NCI-H2081 treated with DMSO at 0.1 percent for 48 hours (cell line): Measurements from ENCODE around the gene VSIG1.

Experiments used
- DNase-seq: peaks from one replicate; lab custom pipeline; 2025; lab: John Stamatoyannopoulos, UW

VSIG1 gene

DNA sequence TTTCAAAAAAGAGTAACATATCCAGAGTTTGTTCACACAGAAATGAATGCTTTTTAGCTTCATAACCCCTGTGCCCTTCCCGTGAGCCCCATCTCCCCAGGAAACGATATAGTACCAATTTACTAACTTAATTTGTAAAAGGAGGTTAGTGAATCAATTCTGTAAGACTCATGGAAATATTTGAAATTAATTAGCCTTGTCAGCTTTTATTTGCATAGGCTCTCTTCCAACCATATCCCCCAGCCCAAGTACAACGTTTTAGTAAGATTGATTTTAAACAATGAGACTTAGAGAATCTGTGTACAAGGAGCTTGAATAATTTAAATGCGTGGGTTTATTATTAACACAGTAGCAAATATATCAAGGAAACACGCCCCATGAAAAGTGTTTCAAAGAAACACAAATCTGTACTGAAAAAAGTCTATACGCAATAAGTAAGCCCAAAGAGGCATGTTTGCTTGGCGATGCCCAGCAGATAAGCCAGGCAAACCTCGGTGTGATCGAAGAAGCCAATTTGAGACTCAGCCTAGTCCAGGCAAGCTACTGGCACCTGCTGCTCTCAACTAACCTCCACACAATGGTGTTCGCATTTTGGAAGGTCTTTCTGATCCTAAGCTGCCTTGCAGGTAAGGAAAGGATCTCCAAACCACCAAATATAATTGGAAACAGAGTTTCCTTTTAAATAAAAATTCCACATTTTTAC lies at the start of gene VSIG1:
Gene VSIG1 (plus strand): TSS at position 512 of the 703 bp plus-strand sequence. CDS start 66 bp downstream, at position 578.
- no peak for DNase-seq

DNA sequence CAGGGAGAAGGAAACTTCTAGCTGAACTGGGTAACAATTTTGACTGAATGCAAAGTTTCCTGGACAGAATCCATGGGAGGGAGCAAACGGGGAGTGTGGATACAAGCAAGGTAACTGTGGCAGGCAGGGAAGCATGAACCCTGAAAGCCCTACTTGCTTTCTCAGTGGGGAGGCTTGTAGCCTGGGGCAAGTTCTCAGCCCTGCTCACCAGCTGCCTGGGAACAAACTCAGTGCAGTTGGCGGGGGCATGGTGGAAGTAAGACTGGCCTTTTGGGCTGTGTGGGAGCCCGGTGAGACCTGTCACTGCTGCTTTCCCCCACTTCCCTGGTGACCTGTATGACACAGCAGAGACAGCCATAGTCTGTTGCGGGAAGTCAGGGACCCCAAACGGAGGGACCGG lies 48.7 kb upstream of the VSIG1 start:
- DNase-seq: no peak

DNA sequence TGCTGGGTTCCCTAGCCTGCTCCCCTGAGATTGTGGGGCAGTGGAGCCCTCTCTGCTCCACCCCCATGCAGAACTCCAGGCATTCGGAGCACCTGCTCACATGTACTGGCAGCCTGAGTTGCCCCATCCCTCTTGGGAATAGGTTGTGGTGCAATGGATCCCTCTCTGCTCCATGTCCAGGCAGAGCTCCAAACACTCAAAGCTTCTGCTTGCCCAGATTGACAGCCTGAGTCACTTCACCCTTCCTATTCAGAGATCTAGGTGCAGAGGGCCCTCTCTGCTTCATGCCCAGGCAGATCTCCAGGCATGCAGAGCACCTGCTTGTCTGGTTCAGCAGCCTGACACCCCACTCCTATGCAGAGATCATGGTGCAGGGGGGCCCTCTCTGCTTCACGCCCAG lies 44.1 kb upstream of the VSIG1 start:
- no peak for DNase-seq

DNA sequence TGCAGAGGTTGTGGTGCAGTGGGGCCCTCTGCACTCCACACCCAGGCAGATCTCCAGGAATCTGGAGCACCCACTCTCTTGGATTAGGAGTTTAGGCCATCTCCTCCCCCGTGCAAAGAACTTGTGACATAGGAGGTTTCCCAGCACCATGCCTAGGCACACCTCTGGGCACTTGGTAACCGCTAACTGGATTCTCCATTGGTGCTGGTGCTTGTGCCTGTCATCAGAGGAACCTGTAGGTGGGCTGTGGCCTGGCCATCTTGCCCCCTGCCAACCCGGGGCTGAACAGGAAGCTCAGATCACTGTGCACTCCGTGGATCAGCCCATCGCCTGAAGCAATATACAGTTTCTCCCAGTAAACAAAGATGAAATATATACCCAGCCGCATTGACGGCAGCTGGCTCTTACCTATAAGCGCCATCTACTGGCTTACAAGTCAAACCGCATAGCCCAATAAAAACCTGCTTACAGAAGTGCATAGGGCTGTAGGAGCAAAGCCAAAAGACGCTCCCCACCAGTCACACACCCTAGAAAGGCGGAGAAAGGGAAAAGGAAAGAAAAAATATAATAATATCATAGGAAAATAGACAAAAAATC lies 43.5 kb upstream of the VSIG1 start:
- peak; percentile 91 for DNase-seq

DNA sequence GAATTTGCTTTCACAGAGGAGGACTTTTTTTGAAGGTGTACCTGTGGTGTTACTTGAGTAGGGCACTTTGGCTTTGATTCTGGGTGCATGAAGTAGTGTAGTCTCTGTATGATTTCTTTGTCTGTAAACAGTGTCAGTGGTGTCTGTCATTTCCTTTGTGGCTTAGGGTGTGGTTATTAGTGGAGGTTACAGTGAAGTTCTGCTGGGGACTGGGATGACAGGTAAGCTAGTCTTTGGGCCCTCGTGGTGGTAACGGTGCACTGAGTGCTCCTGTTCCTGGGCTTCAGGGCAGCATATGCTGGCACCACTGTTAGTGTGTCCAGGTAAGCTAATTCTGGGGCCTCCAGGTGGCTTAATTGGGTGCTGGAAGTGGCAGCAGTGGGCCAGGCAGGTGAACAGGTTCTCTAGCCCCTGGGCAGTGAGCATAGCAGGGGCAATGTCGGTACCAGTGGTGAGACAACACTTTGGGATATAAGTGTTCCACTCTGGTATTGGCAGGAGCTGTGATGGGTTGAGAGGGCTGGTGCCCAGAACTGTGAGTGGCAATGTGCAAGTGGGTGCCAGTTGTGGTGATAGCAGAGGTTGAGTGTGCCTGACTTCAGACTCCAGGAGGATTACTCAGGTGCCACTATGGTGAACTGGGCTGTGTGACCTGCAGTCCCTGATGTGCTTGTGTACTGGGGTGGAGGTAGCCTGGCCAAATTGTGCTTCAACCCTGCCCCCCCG lies 26.0 kb upstream of the VSIG1 start:
- no peak for DNase-seq

DNA sequence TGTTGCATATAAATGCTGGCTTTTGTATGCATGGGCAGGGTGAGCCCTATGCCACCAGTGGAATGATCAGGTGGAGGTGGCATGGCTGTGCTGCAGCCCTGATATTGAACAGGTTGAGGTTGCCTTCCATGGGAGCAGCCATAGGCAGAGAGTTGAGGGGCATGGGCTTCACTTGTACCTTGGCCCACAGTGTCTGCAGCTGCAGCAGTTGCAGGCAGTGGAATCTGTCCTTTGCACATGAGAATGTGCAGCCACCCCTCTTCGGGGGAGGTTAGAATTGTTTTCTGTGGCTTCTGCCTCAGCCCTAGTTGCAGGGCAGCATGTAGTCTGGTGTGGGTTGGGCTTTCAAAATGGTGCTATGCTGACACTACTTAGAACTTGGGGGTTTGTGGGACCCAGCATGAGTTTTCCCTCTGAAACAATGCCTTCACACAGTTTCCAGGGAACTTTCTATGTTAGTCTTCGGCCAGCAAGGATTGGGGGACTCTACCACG lies 25.4 kb upstream of the VSIG1 start:
- DNase-seq: no peak

DNA sequence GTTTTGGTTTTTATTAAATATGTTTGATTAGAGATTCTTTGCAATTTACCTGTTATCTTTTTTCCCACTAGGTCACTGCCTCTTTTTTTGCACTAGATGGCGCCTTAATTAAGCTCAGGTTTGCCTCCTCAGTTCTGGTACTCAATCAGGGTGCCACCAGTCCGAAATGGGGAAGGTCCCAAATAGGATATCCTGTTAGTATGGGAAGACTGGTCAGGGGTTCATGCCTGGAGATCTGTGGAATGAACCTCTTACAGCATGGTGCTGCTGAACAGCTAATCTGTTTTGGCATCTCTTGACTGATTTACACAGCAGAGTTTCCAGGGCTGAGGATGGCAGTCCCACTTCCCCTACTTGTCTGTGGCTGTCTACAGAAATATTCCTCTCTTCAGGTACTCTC lies 24.2 kb upstream of the VSIG1 start:
- no peak for DNase-seq

DNA sequence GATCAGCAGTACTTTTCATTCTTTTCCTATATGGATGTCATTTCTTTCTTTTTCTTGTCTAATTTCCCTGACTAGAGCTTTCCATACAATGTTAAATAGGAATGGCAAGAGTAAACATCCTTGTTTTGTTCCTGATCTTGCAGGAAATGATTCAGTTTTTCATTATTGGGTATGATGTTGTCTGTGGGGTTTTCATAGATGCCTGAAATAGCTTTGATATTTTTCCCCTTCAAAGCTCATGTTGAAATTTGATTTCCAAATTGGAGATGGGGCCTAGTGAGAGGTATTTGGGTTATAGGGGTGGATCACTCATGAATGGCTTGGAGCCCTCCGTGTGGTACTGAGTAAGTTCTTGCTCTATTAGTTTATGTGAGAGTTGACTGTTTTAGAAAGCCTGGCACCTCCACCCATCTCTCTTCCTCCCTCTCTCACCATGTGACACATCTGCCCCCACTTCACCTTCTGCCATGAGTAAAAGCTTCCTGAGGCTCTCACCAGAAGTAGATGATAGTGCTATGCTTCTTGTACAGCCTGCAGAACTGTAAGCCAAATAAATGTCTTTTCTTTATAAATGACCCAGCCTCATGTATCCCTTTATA lies 22.3 kb upstream of the VSIG1 start:
- no peak for DNase-seq

DNA sequence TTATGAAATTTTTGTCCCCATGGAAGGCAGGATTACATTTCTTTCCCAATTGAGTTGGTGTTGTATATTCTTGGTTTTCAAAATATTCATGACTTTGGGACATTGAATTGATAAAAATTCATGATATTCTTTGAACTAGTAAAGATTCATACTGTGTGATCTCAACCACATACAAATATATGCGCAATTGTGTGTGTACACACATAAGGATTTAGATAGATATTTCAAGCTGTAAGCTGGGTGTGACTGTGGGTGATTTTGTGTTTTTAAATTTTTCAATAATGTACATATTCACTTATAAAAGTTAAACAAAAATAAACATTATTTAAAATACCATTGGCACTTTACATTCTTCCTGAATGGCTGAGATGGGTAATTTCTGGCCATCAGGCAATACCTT lies 19.5 kb upstream of the VSIG1 start:
- no peak for DNase-seq

DNA sequence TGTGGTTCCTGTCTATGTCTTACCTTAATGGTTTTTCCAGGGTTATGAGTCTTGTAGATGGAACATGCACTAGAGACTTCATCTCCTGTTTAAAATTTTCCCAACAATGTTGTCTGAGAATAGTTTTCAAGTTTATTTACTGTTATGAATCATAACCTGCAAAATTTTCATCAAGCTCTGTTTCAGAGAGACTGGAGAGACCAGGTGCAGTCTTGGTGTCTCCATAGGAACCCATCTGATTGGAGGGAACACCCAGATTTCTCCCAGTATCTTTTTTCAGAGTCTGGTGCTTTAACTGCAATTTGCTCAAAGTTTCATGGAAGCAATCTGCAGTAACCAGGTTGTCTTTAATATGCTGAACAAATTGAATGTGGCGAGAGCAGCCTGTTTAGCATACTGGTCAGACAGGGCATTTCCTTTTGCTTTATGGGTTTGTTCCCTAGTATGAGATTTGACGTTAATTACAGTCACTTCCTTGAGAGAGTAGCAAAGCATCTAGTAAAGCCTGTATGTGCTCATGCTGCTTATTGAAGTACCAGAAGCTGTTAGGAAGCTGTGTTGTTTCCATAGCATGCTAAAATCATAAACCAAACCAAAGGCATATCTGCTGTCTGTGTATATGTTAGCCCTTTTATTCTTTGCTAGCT lies 18.8 kb upstream of the VSIG1 start:
- no peak for DNase-seq

DNA sequence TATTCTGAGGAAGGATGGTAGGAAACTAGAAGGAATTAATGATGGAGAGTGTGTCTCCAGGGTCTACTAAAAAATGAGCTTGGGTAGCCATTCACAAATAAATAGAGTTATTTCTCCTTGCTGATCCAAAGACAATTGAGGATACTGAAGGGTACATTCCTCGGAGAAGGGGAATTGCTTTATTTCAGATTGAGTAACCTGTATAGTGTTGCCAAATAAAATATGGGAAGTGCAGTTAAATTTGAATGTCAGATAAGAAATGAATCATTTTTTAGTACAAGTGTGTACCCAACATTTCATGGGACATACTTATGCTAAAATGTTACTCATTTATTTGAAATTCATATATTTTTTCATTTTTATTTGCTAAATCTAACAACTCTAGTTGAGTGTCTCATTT lies 16.0 kb upstream of the VSIG1 start:
- DNase-seq: no peak

DNA sequence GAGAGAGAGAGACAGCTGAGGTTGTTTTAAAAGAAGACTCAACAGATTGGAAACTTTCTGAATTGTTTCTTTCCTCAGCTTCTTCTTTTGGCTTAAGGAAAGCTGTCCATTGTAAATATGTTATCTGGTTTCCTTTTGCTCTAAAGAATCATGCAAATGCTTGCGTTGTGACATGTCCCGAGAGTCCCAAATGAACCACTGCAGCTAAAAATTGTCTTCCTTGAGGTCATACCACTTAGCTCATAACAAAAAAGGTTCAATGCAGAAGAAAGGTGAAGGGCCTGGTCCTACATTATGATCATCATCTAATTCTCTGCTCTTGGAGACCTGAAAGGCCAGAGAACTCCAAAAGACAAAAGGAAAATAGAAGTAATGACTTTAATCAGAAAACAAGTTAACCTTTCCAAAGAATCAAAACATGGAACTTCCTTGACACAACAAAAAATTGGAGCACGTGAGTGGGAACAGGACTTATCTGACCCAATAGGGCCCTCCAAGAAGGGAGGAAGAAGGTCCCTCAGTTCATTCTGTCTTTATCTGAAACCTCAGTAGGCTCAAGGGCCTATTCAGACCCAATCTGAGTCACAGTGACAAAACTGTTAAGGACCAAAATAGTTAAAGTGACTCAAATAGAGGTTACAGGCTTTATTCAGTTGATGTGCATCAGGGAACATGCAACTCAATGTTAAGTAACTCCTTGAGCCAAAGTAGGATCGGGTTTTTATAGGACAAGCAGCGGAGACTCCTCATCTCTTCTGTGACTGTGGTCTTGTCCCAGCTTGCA lies 14.7 kb upstream of the VSIG1 start:
- DNase-seq: no peak

DNA sequence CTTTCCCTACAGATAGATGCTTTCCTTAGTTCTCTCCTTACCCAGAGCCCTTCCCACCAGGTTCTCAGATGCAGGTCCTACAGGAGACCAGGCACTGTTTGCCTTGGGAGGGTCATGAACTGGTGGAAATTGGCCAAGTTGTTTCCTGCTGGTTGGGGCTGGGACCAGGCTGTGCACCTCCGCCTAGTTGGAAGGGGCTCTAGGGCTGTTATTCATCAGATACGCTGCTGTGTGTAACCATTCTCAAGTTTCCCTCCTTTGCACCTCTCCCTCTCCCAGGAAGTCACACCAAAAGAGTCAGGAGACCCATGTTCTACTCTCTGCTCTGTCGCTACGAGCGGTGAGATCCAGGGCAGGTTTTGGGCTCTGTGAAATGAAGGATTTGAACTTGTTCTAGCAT lies 11.9 kb upstream of the VSIG1 start:
- DNase-seq: no peak

DNA sequence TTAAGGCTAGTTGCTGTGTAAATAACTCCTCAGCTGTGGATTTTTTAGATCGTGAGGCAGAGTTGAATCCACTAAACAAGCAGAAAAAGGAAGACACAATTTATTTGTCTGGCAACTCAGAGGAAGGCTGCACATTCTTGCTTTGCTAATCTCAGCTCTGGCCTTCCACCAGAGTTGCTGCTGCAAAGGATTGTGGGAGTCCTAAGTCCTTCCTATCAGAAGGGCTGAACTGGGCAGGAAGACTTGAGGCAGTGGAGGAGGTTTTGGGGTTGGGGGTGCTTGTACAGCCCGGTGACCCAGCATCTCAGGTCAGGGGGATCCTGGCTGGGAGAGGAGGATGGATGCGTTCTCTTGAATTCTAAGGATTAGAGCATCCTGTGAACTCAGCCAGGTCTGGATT lies 11.0 kb upstream of the VSIG1 start:
- no peak for DNase-seq

DNA sequence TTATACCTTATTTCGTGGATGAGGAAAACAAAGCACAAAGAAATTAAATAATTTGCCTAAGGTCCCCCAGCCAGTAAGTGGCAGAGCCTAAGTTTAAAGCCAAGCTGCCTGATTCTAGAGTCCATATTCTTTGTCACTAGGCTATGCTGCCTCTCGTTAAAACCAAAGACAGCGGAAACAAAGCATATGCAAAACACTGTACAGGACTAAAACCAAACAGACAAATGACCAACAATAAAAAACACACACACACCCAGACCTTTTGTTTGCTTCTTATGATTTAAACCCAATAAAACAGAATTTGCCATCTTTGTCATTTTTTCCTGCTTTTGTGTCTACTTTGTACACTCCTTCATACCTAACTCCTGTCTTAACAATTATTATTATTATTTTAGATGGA lies 10.1 kb upstream of the VSIG1 start:
- no peak for DNase-seq

DNA sequence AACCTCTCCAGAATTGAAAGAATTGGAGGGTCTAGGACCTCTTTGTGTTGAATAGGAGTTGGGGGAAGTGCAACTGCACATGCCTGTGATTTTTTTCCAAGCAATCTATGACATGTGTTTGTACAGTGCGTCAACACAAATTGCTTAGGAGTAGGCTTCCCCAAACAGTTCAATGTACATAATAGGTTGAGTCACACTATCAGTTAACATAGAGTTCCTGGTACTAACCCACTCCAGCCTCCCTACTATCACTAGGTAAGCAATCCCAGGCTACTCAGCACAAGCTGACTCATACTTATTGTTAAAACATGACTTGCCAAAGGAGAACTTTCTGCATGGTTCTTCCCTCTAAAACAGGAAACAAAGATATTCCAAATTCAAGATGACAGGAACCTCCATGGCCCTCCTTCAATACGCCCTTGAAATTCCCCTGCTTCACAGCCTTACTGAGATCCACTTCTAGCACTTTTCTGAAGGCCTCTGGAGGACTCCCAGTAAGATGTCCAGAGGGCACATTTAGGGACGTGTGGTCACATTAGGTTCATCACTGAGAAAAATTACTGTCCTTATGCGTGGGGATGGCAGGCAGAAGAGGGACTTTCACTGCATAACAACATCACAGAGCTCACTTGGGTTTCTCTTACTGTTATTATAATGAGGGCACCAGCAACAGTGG lies 8.4 kb upstream of the VSIG1 start:
- peak; percentile 27 for DNase-seq

DNA sequence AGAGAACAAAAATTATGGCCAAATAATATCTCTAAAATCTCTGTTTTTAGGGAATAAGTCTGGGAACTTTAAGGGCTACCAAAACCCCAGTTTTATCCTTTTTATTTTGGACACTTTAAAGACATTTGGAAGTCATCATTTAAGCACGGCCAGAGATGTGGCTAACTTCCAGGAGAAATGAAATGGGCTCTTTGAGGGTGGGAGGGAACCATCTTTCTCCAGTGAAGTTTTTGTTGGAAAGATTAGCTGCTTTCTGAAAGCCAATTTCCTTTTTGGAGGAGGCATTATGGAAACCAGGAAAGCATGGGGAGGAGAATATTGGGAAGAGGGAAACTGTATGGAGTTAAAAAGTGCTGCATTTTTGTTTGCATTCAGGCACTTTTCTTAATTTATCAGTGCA lies 4.8 kb downstream of the VSIG1 start:
- no peak for DNase-seq

DNA sequence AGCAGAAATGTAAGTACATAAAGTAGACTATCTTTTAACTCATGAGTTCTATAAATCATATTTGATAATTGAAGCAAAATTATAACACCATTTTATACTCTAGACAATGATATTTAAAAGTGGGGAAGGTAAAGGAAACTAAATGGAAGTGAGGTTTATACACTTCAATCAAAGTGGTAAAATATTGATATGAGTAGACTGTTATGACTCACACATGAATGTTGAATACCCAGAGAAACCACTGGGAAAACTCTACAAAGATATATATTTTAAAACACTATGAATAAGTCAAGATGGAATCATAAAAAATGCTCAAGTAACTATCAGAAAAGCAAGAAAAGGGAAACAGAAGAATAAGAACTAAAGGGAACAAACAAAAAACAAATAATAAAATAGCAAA lies 8.4 kb downstream of the VSIG1 start:
- no peak for DNase-seq

DNA sequence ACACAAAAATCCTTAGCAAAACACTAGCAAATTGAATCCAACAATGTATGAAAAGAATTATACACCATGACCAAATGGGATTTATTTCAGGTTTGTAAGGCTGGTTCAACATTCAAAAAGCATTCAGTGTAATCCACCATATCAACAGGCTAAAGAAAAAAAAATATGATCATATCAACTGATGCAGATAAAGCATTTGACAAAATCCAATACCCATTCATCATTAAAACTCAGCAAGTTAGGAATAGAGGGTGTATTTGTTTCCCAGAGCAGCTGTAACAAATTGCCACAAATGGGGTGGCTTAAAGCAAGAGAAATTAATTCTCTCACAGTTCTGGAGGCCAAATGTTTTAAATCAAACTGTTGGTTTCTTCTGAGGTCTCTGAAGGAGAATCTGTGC lies 10.7 kb downstream of the VSIG1 start:
- DNase-seq: no peak

DNA sequence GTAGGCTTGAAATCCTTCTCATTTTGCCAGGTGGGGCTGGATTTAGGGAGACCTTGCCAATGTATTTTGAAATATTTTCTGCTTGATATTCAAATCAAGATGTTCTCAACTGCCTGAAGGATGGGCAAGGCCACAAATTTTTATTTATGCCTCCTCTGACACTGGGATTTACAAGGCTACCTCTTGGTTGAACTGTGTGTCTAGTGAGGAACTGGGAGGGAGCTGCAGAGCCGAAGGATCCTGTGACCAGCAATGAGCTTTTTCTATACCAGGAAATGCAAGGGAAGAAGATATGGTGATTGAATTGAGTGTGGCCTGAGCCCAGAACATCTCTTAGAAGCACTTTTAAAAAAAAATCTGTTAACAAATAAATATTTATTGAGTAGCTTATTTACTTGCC lies 14.9 kb downstream of the VSIG1 start:
- no peak for DNase-seq

DNA sequence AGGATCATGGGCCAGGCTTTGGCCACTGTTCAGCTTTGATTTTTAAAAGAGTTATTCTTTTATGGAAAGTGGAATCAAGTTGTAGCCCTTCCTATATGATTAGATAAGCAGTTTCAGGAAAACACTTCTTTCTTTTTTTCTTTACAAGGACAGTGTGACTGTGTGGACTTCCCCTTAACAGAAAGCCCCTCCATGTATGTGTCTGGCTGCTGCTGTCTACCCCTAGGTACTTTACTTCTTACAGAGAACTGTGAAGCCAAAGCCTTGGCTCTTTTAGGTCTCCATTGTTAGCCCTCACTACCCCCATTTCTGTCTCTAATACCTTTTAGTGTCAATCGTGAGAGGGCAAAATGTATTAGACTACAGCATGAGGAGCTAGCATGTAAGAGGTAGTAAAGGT lies 19.1 kb downstream of the VSIG1 start:
- DNase-seq: no peak
